Measurements from ENCODE around the gene NDRG4.
A peak's percentile ranks its signal among the peaks of the same experiment; 100 is the strongest.

The NDRG4 gene, protein sequence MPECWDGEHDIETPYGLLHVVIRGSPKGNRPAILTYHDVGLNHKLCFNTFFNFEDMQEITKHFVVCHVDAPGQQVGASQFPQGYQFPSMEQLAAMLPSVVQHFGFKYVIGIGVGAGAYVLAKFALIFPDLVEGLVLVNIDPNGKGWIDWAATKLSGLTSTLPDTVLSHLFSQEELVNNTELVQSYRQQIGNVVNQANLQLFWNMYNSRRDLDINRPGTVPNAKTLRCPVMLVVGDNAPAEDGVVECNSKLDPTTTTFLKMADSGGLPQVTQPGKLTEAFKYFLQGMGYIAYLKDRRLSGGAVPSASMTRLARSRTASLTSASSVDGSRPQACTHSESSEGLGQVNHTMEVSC

DNA sequence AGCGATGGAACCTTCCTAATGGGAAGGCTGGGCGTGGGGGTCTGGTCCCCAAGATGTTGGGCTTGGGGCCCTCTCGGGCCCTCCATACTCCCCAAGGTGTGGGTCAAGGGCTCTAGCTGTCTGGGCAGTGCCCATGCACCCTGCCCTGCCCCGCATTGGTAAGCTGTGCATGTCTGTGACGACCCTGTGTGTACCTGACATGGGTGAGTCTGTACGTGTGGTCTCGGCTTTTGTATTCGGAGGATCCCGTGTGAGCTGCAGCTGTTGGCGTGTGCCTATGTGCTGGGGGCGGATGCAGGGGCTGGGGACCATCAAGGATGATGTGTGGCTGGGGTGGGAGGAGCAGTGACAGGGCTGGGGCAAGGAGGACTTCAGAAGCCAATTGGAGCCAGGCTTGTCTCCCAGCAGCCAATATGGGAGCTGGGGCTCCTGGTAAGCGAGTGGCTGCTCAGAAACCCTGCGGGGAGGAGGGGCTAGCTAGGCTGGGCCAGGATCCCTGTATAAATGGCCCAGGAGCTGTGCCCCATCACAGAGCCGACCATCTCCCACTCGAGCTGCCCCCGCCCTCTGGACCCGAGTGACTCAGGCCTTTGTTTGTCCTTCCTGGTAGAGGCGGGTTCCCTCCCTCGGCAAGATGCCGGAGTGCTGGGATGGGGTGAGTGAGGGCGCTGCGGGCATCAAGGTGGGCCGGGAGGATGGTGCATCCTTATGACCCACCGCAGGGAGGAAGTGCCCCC is at the start of gene NDRG4:
Gene NDRG4, plus strand, starts transcription at position 529 of the 737 bp plus-strand sequence. Its CDS starts 106 bp downstream, at position 635.
- peak; percentile 94 for DNase-seq

DNA sequence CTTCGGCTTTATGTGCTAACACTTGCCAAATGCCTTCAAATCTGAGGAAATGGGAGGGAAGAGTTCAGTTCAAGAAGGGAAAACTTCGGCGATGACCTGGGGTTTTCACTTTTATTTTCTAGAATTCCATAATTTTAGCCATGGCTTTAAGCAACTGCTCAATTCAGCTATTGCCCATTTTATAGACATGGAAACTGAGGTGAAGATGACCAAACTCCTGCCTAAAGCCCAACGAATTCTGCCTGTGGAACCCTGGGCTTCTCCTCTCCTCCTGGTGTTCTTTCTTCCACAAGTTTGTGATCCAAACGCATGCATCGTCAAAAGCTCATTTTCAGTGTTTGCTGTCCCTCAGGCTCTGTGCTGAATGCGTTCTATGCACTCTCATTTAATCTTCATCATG is 49.4 kb upstream of the NDRG4 start:
- DNase-seq = no peak

DNA sequence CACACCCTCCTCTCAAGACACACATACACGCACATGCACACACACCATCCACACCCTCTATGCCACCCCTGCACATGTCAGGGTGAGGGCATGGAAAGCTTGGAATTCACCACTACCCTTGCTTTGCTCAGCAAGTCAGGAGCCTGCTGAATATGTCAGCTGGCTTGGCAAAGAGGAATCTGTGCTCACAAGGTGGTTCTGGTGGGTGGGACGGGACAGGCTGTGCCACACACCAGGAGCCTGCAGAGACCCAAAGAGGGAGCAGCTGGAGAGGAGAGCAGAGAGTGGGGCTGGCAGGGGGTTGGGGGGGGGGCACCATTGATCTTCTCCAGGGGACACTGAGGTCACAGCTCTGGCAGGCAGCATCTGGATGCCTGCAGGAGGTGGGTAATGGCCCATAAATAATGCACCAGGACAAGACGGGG is 48.7 kb upstream of the NDRG4 start:
- DNase-seq = no peak

DNA sequence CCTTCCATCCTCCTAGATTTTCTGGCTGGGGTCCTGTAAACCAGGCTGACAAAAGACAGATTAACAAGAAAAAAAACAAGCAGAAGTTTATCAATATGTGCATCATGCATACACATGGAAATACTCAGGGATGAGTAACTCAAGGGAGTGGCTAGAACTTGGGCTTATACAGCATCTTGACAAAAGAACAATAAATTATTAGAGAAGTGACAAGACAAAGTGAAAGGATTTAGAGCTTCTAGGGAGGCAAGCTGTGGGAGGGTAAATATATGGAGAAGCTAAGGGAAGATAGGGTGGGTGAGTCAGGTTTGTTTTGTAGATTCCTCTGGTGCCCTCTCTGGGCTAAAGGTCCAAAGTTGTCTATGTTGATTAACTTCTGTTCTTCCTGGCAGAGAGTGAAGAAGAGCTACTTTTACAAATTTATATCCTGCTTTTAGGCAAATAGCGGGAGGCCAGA is 48.0 kb upstream of the NDRG4 start:
- no peak for DNase-seq

DNA sequence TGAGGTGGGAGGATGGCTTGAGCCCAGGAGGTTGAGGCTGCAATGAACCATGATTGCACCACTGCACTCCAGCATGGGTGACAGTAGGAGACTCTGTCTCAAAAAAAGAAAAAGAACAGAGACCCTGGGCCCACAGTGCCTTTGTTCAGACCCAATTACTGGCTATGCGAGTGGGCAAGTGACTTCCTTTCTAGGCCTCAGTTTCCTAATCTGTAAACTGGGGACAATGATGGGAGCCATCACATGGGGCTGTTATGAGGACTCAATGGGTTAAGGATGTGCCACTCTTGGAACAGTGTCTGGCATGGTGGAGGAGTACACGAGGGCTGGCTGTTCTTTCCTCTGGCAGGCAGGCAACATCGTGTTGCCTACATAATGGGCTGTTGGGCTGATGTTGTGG is 47.3 kb upstream of the NDRG4 start:
- no peak for DNase-seq

DNA sequence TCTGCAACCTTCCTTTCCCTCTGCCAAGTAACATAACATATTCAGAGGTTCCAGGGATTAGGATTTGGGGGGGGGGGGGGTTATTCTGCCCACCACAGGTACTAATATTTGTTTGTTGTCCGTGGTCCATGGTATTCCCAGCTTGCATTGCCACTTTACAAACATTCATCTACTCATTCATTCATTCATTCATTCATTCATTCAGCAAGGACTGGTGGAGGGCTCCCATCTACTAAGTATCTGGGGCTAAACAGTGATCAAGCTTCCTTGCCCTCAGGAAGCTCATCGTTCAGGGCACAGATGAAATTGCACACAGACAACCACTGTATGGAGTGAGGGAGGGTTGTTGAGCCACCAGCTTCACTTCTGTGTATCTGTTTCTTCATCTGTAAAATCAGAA is 45.8 kb upstream of the NDRG4 start:
- DNase-seq = no peak

DNA sequence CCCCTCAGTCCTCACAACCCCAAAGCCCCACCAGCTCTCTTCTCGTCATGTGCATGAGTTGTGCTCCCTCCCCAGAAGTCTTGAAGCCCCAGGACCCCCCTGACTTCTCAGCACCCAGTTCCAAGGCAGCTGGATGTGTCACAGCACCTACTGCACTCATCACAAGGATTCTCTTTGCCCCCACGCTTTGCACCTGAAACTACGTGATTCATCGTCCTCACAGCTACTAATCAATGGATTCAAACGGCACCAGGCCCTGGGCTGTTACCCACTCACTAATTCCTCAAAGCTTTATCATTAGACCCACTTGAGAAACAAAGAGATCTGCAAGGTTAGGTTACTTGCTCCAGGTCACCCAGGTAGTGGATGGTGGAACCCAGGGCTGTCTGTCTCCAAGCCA is 45.1 kb upstream of the NDRG4 start:
- DNase-seq = no peak

DNA sequence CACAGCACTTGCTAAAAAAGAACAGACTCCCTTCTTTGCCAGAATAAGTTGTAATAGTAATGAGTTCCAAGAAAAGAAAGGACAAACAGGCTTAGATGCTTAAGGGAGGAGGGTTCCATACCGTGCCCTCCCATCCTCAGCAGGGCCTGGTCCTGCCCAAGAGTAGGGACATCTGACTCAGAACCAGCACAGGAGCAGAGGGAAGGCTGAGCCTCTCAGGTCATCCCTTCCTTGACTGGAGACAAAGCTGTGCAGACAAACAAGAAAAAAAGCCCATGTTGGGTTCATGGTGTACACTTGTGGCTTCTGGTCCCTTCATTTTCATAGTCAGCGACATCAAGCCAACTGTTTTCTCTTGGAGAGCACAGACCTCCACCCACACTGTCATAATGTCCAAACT is 44.2 kb upstream of the NDRG4 start:
- DNase-seq = no peak

DNA sequence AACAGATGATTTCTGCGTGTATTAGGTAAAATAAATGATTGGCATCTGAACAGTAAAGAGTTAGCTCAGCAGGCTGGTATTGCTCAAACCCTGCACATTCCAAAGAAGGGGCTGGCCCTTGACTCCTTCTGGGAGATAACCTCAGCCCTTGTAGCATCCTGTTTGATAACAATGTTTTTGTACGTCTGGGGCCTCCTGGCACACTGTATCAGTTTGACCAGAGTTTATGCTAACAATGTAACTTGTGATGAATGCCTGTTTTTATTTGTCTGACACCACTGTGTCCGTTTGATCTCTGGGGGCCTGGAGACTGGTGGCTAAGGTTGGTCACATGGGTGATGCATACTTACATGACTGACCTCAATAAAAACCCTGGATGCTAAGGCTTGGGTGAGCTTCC is 43.8 kb upstream of the NDRG4 start:
- no peak for DNase-seq

DNA sequence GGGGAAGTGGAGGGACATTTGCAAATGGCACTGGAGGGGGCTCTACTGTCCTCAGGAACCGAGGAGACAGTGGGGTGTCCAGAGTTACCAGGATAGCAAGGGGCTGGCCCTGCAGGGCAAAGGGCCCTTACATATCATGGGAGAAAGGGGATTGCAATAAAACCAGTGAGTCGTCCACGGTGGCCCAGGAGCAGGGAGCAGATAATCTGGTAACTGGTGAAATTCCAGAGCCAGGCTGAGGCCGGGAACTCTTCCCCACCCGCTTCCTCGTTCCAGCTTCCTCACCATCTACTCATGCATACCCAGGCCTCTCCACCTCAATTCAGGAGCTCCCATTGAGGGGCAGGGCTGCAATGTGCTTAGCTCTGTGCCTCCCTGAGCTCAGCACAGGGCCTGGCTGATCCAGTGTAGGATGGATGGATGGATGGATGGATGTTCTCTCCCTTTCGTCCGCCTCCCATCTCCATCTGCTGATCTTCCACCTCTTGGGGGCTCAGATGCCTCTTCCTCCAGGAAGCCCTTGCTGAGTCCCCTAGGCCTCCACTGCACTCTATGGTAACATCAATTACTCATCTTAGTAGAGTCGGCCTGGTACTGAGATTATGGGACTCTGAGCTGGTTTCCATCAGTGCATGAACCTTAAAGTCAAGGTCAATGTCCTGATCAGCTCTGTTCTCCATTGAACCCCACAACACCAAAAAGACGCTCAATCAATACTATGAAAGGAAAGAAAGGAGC is 41.2 kb upstream of the NDRG4 start:
- DNase-seq = no peak

DNA sequence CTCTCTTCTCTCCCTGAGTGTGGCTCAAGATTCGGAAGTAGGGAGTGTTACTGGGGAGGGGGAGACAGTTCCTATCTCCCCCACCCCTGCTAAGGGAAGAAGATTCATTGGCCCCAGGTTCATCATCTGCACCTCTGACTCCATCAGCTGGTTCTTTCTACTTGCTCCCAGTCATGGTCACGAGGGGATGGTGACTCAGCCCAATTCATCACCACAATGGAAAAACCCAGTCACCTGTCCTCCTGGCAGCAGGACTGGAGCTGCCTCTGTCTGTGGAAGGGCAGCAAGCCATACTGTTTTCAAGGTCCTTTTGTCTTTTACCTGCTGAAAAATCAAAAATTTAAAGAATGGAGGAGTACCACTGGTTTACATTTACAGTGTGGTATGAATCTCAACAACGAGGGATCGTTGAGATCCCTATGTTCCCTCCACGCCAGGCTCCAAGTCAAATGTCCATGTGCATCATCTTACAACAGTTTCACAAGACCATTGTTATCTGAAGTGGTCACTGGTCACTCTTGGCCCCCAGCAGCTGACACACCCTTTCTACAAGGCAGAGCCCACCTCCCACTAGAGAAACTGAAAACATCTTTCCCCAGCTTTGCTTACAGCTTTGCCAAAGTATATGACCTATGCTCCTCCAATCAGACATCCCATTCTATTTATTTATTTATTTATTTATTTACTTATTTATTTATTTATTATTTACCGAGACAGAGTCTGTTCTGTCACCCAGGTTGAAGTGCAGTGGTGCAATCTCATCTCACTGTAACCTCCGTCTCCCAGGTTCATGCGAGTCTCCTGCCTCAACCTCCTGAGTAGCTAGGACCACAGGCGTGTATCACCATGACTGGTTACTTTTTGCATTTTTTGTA is 40.4 kb upstream of the NDRG4 start:
- no peak for DNase-seq

DNA sequence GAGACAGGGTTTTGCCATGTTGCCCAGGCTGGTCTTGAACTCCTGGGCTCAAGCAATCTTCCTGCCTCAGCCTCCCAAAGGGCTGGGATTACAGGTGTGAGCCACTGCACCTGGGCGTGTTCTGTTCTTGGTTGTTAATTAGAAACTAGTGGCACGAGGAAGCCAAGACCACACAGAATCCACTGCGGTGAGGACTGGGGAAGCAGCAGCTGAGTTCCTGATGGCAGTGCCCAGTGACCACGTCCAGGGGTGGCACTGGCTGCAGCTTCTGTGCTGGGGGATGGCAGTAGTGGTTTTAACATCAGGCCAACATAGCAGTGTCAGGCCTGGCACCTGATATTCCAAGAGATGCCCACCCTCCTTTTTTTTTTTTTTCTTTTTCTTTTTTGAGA is 39.7 kb upstream of the NDRG4 start:
- DNase-seq = no peak

DNA sequence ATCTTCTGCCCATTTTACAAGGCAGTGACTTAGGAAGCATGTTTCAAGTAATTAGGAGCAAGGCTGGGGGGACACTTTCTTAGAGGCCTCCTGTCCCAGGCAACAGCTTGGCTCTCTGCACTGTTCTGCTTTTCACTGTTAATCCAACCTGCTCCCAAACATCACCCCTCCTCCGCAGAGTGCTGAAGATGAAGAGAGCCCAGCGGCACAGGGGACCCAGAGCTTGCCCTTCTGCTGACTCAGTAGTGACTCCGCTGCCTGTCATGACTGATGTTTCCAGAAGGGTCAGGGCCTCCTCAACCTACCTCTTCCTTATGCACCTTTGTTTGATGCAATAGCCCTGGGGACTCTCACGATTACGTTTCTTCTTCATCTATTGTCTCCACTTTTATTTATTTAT is 38.9 kb upstream of the NDRG4 start:
- DNase-seq = no peak

DNA sequence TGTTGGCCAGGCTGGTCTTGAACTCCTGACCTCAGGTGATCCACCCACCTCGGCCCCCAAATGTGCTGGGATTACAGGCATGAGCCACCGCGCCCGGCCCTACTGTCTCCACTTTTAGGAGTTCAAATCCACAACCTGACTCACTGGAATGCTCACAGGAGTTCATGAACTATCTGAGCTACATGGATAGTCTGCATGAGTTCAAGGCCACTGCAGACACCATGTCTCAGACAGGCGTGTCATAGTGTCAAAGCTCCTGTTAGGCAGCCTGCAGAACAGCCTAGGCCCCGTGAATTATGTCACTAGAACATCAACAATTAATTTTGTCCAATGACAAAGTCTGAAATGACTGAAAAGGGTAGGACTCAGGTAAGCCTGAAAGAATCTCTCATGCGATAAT is 38.3 kb upstream of the NDRG4 start:
- DNase-seq = no peak

DNA sequence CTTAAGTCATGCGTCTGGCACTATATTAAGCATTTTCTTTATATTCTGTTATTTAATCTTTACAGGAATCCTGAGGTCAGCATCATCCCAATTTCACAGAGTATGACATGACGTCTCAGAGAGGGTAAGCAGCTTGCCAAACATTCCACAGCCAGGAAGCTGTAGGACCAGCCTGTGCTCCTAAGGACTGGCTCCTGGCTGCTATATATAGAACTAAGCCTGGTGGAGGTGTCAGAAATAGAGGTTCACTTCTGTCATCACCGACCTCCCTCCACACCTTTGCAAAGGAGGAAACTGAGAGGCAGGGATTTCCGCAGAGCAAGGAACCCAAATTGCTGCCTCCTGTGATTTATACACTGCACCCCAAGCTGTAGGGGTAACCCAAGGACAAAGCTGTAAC is 37.9 kb upstream of the NDRG4 start:
- no peak for DNase-seq

DNA sequence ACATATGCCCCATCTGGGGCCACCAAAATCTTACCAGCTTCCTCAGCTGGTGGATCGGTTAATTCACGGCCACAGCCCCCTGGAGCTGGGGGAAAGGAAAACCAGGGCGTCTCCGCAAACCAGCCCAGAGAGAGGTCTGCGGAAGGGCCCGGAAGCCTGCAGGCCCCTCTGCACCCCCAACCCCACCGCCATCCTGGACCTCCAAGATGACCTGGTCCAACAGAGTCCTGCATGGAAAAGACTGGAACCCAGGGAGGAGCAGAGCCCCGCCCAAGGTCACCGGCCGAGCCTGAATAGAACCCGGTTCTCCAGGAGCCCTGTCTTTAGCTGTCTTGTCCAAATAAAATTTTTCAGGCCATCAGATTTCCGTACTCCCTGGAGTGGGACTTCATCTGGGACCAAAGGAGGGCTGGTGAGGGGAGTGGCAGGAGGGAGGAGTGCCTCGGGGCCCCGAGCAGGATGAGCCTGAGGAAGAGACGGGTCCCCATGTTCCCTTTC is 37.4 kb upstream of the NDRG4 start:
- no peak for DNase-seq

DNA sequence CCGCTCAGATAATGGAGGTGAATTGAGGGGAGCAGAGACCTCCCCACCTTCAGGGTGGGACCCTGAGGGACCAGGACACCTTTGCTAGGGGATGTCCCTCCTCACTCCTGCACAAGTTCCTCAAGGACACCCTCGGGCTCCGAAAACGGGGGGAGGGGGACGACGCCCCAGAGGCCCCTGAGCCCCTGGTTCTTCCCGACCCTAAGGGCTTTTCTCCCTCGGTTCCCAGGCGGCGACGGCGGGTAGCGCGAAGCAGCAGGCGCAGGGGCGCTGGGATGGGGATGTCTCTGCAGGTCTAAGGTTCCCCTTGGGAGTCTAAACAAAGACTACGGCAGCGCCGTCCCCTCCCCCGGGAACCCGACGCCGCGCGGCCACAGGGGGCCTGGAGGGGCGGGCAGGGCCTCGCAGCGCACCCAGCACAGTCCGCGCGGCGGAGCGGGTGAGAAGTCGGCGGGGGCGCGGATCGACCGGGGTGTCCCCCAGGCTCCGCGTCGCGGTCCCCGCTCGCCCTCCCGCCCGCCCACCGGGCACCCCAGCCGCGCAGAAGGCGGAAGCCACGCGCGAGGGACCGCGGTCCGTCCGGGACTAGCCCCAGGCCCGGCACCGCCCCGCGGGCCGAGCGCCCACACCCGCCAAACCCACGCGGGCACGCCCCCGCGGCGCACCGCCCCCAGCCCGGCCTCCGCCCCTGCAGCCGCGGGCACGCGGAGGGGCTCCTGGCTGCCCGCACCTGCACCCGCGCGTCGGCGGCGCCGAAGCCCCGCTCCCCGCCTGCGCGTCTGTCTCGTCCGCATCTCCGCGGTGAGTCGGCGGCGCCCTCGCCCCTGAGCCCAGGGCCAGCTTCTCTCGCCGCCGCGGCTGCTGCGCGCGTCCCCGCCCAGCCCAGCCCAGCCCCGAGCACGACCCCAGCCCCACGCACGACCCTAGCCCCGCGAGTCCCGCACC is 36.7 kb upstream of the NDRG4 start:
- peak; percentile 53 for DNase-seq

DNA sequence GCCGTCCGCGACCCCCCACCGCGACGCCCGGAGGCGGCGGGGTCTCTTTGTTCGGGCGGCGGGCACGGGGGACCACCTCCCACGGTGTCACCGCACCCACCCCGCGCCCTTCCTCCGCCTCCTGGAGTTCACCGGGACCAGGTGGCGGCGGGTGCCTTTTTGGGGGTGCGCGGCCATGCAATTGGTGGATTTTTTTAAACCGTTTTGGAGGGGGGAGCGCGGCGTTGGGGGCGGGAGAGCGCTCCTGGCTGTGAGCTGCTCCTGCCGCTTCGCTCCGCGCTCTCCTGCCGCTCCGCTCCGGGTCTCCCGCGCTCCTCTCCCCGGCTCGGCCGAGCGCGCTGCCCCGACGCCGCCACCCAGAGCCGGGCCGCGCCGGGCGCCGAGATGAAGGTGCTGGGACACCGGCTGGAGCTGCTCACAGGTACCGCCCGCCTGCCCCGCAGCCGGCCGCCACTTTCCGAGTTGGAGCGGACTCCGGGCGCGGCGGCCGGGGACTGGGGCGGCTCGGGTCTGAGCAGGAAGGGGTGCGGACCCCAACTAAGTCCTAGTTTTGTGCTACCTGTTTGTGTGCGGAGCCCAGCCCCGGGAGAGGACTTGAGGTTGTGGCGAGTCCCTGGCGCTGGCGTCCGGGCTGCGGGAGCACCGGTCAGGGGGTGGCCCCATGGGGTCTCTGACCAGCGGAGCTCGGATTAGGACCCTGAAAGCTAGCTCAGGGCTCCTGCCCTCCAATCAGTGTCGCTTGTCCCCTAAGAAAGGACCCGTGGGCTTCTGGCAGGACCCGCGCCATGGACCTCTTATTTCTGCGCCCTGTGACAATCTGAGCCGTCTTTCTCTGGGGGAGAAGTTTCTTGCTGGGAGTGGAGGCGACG is 35.7 kb upstream of the NDRG4 start:
- no peak for DNase-seq

DNA sequence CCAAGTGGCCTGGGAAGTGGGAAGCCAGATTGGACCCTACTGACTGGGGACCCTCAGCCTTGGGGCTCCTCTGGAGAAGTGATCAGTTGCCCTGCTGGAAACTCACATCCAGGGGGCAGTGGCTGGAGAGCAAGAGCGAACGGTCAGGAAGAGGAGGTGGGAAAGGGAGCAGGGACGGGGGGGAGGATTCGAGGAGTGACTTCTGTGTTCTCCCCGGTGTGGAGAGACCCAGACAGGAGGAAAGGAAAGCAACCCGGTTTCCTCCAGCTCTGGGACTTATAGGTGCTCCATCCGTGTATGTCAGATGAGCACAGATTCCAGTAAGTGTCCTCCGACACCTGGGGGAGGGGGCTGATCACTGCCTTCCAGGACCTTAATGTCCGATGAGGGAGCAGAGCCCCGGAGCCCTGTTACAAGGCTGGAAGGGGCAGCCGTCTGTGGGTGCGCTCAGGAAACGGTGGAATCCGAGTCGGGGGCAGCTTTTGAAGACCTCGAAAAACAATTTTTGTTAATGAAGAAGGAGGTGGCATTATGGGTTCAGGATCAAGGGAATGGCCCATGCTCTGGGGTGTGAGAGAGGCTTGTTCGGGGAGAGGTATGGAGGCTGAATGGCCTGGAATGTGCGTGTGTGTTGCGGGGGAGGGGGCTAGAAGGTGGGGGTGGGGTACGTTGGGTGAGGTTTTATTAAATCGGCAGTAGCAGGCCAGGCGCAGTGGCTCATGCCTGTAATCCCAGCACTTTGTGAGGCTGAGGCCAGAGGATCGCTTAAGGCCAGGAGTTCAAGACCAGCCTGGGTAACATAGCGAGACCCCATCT is 34.8 kb upstream of the NDRG4 start:
- DNase-seq = no peak

Measured in NCI-H1436 (cell line).